HepG2 (cell line): ENCODE data around the gene CREBRF. TPM values are rescaled to one million over a fixed set of nuclear protein-coding genes. Genes with fewer than 3 reads are reported as not detected.

Source experiments
- ATF2 ChIP-seq: sonication (generic); formaldehyde crosslinking; IDR thresholded peaks from 2 replicates; pipeline ENCODE4 v1.4.0; 2020; ENCODE audit warnings: missing genetic modification reagents
- CEBPZ ChIP-seq: IDR thresholded peaks from 2 replicates; pipeline ENCODE4 v1.6.1; 2012; ENCODE audit warnings: low read length, improper control_type of control experiment
- DNMT3B ChIP-seq: conservative IDR thresholded peaks from 2 replicates; pipeline ENCODE4 v1.6.1; 2016; ENCODE audit warnings: missing biosample characterization, control low read depth
- ERF ChIP-seq: IDR thresholded peaks from 2 replicates; pipeline ENCODE4 v1.6.1; 2018; ENCODE audit warnings: missing biosample characterization, missing genetic modification reagents
- EZH2 ChIP-seq: conservative IDR thresholded peaks from 2 replicates; pipeline ENCODE4 v1.6.1; 2012; ENCODE audit warnings: mild to moderate bottlenecking, low read depth, low read length, moderate library complexity
- GATAD1 ChIP-seq: IDR thresholded peaks from 2 replicates; pipeline ENCODE4 v1.6.1; 2016; ENCODE audit warnings: missing genetic modification reagents, missing compliant biosample characterization
- NFE2 ChIP-seq: sonication (generic); formaldehyde crosslinking; IDR thresholded peaks from 2 replicates; pipeline ENCODE4 v1.4.0; 2020; ENCODE audit warnings: missing genetic modification reagents
- NR2C2 ChIP-seq: sonication (generic); formaldehyde crosslinking; IDR thresholded peaks from 2 replicates; pipeline ENCODE4 v1.4.0; 2020; ENCODE audit warnings: missing genetic modification reagents, mild to moderate bottlenecking, moderate library complexity, borderline replicate concordance
- PAXIP1 ChIP-seq: sonication (generic); formaldehyde crosslinking; conservative IDR thresholded peaks from 2 replicates; pipeline ENCODE4 v1.4.0; 2020; ENCODE audit warnings: mild to moderate bottlenecking, missing genetic modification reagents, moderate library complexity
- REPIN1 ChIP-seq: sonication (generic); formaldehyde crosslinking; IDR thresholded peaks from 2 replicates; pipeline ENCODE4 v1.8.0; 2022; ENCODE audit warnings: missing genetic modification reagents, low read depth, mild to moderate bottlenecking, borderline replicate concordance
- SNAPC5 ChIP-seq: sonication (generic); formaldehyde crosslinking; IDR thresholded peaks from 2 replicates; pipeline ENCODE4 v1.8.1; 2023; ENCODE audit warnings: mild to moderate bottlenecking, missing genetic modification reagents, borderline replicate concordance
- ZNF142 ChIP-seq: sonication (generic); formaldehyde crosslinking; IDR thresholded peaks from 2 replicates; pipeline ENCODE4 v1.4.0; 2020; ENCODE audit warnings: missing genetic modification reagents
- ZNF550 ChIP-seq: sonication (generic); formaldehyde crosslinking; IDR thresholded peaks from 2 replicates; pipeline ENCODE4 v1.4.0; 2020; ENCODE audit warnings: mild to moderate bottlenecking, missing genetic modification reagents, borderline replicate concordance
- ZNF772 ChIP-seq: sonication (generic); formaldehyde crosslinking; IDR thresholded peaks from 2 replicates; pipeline ENCODE4 v1.5.0; 2020; ENCODE audit warnings: mild to moderate bottlenecking, missing genetic modification reagents
- polyA plus RNA-seq, 8 experiments: library from polyadenylated mRNA; depleted of rRNA in 3 of 8; stranded (reverse) in 7 of 8; unstranded in 1 of 8; fragments of >200 nt; fragmentation: Illumina TruSeq in 4 of 8; extraction: Trizol in 4 of 8; gene quantifications; 2 replicates each; pipeline versions ENCODE4 v1.2.1 to v1.2.3, GENCODE V29; 2011 to 2016; ENCODE audit warnings: low read depth in 4 of 8, missing spikeins in 1 of 8, mixed read lengths in 1 of 8; ENCODE audit not compliant: insufficient read depth in 1 of 8
- total RNA-seq, 5 experiments: library from RNA; depleted of rRNA; stranded (reverse); fragments of >200 nt; fragmentation: Illumina TruSeq; extraction: Trizol; gene quantifications; 2 replicates each; pipeline ENCODE4 v1.2.3, GENCODE V29; 2016; ENCODE audit warnings: low read depth in 1 of 5

CREBRF gene
- total and polyA plus RNA-seq, 2 of the 13 experiments (the other 11 are each of a cell fraction or from before 2014, with no cell fraction given) = 4.5 to 10.2 TPM

DNA sequence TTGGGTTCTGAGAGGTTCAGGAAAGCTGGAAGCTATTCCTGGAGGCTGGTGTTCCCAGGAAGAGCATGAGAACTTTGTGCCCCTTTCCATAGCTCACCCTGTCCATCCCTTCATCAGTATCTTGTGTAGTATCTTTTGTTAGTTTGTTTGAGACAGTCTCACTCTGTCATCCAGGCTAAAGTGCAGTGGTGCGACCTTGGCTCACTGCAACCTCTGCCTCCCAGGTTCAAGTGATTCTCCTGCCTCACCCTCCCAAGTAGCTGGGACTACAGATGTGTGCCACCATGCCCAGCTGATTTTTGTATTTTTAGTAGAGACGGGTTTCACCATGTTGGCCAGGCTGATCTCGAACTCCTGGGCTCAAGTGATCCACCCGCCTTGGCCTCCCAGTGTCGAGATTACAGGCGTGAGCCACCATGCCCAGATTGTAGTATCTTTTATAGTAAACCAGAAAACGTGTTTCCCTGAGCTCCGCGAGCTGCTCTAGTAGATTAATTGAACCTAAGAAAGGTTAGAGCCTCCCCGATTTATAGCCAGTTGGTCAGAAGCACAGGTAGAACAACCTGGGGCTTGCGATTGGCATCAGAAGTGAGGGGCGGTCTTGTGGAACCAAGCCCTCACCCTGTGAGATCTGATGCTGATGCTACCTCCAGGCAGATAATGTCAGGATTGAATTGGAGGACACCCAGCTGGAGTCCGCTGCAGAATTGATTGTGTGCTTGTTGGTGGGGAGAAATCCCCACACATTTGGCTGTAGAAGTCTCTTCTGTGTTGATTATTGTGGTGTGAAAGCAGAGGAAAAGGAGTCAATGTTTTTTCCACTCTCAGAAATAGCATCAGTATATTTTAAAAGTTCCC, 40.3 kb upstream of the CREBRF start (continued):
- TF ChIP-seq ZNF142 (CRISPR knock-in tag) = no peak
- TF ChIP-seq ATF2 (CRISPR knock-in tag) = no peak
- TF ChIP-seq NFE2 (CRISPR knock-in tag) = no peak
- TF ChIP-seq DNMT3B = no peak
- no peak for TF ChIP-seq ERF (CRISPR knock-in tag)
- peak; percentile 78 for TF ChIP-seq PAXIP1 (CRISPR knock-in tag)
- no peak for TF ChIP-seq CEBPZ
- TF ChIP-seq SNAPC5 (CRISPR knock-in tag) = no peak
- no peak for TF ChIP-seq REPIN1 (CRISPR knock-in tag)
- TF ChIP-seq ZNF772 (CRISPR knock-in tag) = no peak
- TF ChIP-seq GATAD1 = no peak
- no peak for TF ChIP-seq EZH2
- no peak for TF ChIP-seq NR2C2 (CRISPR knock-in tag)
- no peak for TF ChIP-seq ZNF550 (CRISPR knock-in tag)
